NCI-H748 (cell line): ENCODE measurements around the gene VAV1.
"Not testable (repeated sequence)": the region's sequence is repeated elsewhere in the genome, so short reads cannot be mapped to it uniquely, and the experiment has no call there.

Experiments
- DNase-seq: peaks from one replicate; lab custom pipeline; 2025; ENCODE audit not compliant: unreplicated experiment; lab: John Stamatoyannopoulos, UW

Gene VAV1

DNA sequence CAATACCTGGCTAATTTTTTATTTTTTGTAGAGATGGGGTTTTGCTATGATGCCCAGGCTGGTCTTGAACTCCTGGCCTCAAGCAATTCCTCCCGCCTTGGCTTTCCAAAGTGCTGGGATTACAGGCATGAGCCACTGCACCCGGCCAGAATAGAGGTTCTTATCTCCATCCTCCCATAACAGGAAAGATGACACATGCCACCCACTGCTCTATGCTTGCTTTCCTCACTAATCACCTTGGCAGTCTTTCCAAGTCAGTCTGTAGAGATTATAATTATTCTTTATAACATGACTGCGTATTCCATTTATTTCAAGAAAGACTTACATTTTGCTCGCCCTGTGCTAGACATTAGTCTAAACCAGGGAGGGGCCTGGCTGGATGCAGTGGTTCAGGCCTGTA is 6.7 kb downstream of the VAV1 start:
- no peak for DNase-seq

DNA sequence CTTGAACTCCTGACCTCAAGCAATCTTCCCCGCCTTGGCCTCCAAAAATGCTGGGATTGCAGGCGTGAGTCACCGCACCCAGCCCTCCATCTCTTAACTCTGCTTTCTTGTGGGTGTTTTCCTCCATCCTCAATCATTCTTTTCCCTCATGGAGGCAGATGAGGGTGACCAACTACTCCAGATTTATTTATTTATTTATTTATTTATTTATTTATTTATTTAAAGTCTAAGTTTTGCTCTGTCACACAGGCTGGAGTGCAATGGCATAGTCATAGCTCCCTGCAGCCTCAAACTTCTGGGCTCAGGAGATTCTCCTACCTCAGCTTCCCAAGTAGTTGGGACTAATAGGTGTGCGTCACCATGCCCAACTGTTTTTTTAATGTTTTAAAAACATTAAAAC is 14.9 kb downstream of the VAV1 start:
- no peak for DNase-seq

DNA sequence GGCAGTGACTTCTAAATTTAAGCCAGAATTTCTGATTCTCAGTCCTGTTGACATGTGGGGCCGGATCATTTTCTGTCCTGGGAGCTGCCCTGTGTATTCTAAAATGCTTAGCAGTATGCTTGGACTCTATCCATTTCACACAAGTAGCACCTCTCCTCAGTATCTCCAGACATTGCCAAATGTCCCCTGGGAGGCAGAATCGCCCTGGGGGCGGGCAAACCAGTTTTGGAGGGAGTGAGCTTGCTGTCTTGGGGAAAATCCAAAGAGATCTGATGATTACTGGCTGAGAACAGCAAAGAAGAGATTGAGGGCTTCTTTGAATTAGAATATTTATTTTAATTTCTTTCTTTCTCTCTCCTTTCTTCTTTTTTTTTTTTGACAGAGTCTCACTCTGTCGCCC is 16.4 kb downstream of the VAV1 start:
- DNase-seq: no peak

DNA sequence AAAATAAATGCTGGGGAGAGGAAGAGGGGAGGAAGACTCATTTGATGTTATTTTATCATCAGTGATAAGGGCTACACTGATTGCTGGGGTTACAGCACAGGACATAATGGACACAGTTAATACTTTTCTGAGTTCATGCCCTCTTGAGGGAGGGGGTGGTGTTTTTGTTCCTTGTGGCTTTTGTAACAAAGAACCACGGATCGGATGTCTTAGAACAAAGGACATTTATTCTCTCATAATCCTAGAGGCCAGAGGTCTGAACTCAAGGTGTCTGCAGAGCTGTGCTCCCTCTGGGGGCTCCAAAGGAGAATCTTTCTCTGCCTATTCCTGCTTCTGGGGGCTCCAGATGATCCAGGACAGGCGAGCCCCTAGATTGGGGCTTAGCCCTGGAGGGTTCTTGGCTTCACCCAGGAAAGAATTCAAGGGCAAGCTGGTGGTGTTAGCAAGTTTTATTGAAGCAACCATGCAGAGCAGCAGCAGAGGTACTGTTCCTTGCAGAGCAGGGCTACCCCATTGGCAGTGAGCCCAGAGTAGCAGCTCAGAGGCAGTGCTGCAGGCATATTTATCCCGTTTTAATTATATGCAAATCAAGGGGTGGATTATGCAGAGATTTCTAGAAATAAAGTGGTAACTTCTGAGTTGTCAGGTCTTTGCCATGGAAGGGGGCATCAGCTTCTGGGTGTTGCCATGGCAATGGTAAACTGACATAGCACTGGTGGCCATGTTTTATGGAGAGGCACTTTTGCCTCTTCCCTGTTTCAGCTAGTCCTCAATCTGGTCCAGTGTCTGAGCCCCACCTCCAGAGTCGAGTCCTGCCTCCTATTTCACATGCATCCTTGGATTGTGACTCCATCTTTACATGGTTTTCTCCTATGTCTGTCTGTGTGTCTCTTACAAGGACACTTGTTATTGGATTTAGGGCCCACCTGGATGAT is 18.0 kb downstream of the VAV1 start:
- DNase-seq: no peak

DNA sequence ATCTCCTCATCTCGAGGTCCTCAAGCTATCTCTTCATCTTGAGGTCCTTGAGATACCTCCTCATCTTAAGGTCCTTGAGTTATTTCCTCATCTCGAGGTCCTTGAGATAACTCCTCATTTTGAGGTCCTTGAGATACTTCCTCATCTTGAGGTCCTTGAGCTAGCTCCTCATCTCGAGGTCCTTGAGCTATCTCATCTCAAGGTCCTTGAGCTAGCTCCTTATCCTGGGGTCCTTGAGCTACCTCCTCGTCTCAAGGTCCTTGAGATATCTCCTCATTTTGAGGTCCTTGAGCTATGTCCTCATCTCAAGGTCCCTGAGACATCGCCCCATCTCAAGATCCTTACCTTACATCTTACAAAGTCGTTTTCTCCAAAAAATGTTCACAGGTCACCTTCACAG is 18.7 kb downstream of the VAV1 start:
- DNase-seq: no peak

DNA sequence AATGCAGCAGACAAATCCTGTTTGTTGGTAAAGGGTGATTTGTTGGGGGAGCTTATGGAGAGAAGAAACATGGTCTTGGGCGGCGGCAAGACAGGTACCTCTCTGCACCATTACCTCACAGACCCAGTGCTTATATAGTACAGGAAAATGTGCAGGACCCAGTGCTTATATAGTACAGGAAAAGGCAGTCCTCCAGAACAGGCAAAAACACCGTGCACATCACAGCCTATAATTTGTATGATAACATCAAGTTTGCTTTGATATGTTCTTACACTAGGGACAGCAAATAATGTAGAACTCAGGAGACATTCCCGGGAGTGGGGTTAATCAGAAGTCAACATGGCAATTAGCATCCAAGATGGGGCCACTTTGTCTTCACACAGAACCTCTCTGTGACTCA is 20.9 kb downstream of the VAV1 start:
- no peak for DNase-seq

DNA sequence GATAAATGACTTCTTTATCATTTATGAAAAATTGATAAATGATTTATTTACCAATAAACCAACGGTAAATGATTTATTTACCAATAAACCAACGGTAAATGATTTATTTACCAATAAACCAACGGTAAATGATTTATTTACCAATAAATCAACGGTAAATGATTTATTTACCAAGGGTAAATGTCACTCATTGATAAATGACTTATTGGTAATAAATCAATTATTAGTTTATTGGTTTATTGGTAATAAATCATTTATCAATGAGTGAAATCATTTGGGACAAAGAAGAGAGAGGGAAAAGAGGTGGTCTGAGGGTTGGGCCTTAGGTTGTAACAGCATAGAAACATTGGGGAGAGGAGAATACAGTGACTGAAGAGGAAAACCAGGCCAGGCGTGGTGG is 21.5 kb downstream of the VAV1 start:
- DNase-seq: no peak

DNA sequence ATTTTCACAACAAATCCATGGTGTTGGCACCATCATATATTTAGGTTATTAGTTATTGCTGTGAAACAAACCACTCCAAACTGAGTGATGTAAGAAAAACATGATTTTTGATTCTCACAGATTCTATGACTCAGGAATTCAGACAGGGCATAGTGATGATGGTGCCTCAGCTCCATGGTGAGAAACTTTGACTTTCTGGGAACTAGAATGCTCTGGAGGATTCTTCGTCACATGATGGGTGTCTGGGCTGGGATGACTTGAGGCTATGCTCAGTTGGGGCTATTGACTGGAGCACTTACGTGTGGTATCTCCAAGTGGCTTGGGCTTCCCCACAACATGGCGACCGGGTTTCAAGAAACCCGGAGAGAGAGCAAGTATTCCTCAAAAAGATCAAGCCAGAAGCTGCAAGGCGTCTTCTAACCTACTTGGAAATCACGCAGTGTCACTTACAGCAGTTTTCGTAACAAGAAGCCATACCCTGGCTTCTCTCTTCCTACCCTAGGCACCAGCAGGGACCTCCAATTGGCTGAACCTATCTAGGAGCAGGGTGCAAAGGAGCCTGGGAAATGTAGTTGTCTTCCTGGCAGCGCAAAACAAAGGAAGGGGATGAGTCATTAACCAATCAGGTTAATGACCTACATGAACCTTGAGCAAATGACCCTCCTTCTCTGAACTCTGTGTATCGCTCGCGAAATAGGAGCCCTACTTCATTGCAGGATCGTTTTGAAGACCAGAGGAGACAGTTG is 22.4 kb downstream of the VAV1 start:
- no peak for DNase-seq

DNA sequence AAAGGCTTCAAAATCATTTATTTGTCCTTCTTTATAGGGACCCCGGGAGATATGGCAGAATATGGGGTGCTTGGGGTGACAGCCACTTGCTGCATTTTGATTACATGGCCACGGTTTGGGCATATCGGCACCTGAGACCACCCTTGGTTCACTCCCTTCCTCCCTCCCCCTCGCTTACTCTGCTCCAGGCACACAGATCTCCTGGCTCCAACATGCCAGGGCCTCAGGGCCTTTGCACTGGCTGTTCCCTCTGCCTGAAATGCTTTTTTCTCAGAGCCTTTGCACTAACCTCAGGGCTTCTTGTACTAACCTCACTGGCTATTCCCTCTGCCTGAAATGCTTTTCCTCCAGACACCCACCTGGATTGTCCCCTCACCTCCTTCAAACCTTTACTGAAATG is 23.8 kb downstream of the VAV1 start:
- DNase-seq: no peak

DNA sequence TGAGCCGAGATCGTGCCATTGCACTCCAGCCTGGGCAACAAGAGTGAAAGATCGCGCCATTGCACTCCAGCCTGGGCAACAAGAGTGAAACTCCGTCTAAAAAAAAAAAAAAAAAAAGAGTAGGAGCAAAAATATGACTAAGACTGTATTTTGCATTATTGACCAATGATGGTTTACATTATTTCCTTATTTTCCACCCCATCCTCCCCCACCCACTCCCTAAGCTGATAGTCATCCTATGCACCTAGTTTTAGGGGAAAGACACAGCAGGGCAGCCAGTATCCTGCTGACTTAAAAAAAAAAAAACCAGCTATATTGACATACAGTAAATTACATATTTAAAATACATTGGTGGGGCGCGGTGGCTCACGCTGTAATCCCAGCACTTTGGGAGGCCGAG is 25.1 kb downstream of the VAV1 start:
- no peak for DNase-seq

DNA sequence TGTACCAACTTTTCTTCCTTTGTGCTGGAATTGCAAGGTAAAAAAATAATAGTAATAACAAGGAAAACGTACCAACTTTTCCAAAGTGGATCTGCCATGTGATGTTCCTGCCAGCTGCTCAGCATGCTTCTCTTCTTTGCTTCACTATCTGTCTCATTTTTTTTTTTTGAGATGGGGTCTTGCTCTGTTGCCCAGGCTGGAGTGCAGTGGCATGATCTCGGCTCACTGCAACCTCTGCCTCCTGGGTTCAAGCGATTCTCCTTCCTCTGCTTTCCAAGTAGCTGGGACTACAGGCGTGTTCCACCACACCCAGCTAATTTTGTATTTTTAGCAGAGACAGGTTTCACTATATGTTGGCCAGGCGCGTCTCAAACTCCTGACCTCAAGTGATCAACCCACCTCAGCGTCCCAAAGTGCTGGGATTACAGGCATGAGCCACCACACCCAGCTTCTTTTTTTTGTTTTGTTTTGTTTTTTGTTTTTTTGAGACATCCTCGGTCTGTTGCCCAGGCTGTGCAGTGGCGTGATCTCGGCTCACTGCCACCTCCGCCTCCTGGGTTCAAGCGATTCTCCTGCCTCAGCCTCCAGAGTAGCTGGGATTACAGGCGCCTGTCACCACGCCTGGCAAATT is 27.8 kb downstream of the VAV1 start:
- not testable (repeated sequence) for DNase-seq

DNA sequence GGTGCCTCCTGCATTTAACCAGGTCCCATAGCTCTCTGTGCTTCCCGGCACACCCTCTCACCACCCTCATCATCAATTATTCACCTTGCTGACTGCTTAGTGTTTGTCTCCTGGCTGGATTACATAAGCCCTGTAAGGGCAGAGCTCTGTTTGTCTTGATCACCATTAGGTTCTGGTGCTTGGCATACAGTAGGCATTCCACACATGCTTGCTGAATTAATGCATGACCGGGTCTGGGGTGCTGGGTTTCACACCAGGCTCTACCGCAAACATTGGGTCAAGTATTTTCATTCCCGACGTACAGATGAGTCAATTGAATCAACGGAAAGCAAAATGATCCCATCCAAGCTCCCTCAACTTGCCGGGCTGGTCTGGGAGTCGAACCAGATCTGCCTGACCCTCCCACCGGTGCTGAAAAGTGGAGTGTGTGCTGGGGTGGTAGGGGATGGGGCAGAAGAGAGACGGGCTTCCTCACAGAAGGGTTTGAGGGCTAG is 28.5 kb downstream of the VAV1 start:
- DNase-seq: no peak

DNA sequence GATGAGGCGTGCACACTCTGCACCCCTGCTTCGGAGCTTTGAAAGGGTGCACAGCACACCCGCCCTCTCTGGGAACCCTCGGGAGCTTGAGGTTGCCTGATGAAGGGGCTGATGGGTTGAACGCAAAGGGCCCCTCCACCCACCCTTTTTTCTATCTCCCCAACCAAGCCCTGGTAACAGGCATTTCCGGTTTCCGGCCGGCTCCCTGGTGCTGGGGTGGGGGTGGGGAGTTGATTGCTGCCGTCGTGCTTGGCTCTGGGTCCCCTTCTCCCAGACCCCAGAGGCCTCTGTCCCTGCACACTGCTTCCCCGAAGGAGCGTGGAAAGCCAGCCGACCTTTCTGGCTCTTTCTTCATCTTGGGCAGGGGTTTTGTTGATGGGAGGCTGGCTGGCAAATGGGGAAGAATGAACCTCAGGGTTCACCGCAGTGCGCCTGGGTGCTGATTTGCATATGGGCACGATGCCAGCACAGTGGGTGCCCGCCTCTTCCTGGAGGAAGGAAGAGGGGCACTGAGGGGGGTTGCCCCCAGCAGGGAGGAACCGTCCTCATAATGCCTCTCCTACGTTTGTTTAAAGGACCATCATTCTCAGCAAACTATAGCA is 29.1 kb downstream of the VAV1 start:
- DNase-seq: peak; percentile 54

DNA sequence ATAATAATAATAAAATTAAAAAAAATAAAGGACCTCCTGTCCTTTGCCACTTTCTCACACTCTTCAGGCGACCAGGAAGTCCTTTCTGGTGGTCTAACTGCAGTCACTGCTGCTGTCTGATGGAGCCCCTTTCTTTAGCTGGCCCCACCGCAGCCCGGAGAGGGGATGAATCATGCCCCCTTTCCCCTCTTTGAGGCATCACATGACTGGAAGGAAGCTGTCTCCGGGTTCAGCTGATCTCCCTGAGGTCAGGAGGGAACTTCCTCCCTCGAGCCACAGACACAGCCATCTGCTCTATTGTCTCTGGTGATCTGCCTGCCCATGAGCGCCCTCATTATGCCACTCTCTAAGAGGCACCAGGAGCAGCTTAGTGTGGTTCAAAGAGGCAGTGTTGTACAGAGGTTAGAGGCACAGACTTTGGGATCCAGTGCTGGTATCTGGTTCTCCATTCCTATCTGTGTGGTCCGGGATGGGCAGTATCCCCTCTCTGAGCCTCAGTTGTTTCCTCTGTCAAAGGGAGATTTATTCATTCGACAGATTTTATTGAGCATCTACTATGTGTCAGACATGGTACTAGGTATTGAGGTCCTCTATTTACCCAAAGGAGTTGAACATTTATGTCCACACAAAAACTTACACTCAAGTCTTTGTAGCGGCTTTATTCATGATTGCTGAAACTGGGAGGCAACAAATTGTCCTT is 30.0 kb downstream of the VAV1 start:
- DNase-seq: peak; percentile 7

DNA sequence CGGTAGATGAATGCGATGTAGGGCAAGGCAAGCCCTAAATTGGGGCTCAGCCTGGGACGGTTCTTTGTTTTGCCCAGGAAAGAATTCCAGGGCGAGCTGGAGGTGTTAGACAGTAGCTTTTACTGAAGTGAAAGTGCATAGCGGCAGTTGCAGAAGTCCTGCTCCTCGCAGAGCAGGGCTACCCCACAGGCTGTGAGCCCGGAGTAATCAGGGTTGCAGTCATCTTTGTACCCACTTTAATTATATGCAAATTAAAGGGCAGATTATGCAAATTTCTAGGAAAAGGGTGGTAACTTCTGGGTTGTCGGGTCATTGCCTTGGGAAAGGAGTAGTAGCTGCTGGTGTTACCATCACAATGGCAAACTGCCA is 30.5 kb downstream of the VAV1 start:
- no peak for DNase-seq

DNA sequence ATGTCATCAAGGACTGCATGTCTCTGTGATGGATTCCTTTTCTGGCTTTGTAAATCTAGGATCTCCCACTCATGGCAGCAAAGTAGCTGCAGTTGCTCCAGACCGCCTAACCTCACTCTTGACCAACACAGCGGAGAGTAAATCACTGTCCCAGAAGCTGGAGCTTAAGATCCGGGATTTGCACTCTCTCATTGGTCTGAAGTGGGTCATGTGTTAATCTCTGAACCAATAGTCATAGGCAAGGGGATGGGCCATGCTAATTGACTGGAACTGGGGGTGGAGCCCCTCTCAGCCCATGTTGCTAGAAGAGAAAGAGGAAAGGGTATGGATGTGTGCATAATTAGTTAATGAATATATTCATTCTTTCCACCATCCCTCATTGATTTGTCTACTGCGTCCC is 34.0 kb downstream of the VAV1 start:
- DNase-seq: no peak

DNA sequence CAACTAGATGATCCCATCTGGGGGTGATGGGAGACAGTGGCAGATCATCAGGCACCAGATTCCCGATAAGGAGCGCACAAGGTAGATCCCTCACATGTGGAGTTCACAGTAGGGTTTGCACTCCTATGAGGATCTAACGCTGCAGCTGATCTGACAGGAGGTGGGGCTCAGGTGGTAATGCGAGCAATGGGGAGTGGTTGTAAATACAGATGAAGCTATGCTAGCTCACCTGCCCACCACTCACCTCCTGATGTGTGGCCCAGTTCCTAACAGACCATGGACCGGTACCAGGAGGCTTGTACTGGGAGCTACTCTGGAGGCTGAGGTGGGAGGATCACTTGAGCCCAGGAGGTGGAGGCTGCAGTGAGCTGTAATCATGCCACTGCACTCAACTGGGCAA is 34.8 kb downstream of the VAV1 start:
- DNase-seq: no peak

DNA sequence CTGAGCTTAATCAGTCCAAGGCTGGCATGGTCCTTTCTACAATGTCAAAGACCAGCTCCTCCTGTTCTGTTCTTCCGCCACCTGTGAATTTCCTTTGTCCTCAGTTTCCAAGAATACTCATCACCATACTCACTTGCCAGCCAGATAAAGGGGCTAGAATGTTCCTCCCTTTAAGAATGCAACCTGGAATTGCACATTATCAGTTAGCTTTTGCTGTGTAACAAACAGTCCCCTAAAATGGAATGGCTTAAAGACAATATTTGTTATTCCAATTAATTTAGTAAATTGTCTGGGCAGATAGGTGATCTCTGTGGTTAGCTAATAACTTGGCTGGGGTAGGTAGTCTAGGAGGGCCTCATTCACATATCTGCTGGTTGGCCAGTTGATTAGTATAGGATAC is 36.0 kb downstream of the VAV1 start:
- no peak for DNase-seq

DNA sequence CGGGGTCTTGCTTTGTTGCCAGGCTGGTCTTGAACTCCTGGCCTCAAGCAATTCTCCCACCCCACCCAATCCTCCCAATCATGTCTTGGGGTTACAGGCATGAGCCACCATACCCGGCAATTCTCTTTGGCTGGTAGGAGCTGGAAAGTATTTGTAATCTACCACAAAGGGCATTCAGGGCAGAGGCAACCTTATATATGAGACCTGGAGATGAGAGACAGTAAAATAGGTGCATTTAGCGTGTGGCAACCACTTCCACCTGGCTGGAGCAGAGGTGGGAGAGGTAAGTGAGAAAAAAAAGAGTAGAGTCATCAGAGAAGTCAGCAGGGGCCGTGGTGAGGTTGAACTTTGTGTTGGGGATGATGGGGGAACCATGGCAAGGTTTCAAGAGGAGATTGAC is 36.8 kb downstream of the VAV1 start:
- DNase-seq: no peak

DNA sequence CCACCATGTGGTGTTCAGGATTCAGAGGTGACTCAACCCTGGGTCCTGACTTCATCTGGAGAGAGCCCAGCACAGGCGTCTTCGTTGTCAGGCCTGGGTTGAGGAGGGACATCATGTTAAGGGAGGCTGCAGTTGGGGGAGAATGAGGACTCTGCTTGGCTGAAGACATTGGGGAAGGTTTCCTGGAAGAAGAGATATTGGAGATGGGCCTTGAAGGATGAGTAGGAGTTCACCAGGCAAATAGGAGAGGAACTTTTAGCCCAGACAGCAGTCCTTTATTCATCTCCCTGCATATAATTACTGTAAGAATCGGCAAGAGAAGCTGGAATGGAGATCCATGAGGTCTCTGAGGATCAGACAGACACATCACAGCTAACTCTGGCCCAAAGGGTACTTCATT is 38.9 kb downstream of the VAV1 start:
- DNase-seq: no peak

DNA sequence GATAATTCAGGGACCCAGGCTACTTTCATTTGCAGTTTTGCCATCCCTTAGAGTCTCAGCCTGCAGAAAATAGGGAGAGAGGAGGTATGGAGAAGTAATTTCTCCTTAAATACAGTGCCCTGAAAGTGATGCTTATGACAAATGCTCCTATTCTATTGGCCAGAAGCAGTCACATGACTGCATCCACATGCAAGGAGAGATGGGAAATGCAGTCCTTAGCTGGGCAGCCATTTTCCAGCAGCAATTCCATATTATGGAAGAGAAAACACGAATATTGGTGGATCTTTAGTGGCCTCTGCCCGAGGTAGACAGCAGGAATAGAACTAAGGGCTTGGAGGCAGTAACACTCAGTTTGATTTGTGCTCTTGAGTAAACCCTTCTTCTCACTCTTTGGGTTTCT is 39.4 kb downstream of the VAV1 start:
- peak; percentile 59 for DNase-seq
